K562 (cell line): ENCODE data around the gene VWA2. TPM values are rescaled to one million over a fixed set of nuclear protein-coding genes. Genes with fewer than 3 reads are reported as not detected.

Source experiments
- ATAC-seq: fragments of 200-7000 bp; cut with Tn5 transposase; 3 replicates; pipeline ENCODE4 v1.9.1; 2020; ENCODE audit warnings: moderate library complexity
- BruUV-seq: library from RNA; stranded (reverse); fragments of 400-500 nt; replicated peaks from 2 replicates; lab custom pipeline; 2021; lab: Mats Ljungman, UMichigan
- CTCF ChIA-PET: fragments of 300-600 bp; formaldehyde crosslinking; extraction: SDS; loops from one replicate; lab custom pipeline; 2021; ENCODE audit warnings: low intra/inter-chr PET ratio; lab: Yijun Ruan, JAX
- POLR2A ChIA-PET: fragments of 300-600, 350-650 bp; sonication (Branson Sonifier 250); formaldehyde crosslinking; extraction: SDS; loops from one replicate; lab custom pipeline; 2021; ENCODE audit warnings: antibody characterized with exemption, inconsistent platforms; lab: Yijun Ruan, JAX
- DNase-seq, 4 experiments: peaks; one replicate each; pipeline versions ENCODE4 v3.0.0 to v3.0.0-alpha.2; 2011 to 2018; ENCODE audit warnings: low spot score in 3 of 4, mixed read lengths in 3 of 4; ENCODE audit errors: extremely low read depth in 1 of 4
- FAIRE-seq: peaks from 2 replicates; lab custom pipeline; 2011; peaks lifted over from hg19 to GRCh38; lab: Jason Lieb, UNC
- H2AFZ ChIP-seq: 2 replicates; pipeline ENCODE4 v1.6.0; 2011; ENCODE audit warnings: low read depth, low read length, control low read depth, inconsistent platforms
- H3K27ac ChIP-seq: fragments of 200-600 bp; 3 replicates; pipeline ENCODE4 v1.8.0; 2011; ENCODE audit warnings: low read depth, mild to moderate bottlenecking, control low read depth, inconsistent platforms, low read length, moderate library complexity, mixed read lengths; ENCODE audit errors: extremely low read depth
- H3K27me3 ChIP-seq, 2 experiments: fragments of 300-600 bp in 1 of 2; 2 replicates in 1 of 2; 3 replicates in 1 of 2; pipeline versions ENCODE4 v1.6.0 to v1.8.0; 2011; ENCODE audit warnings: inconsistent platforms in 2 of 2, low read length in 2 of 2, mild to moderate bottlenecking in 1 of 2, mixed read lengths in 1 of 2, moderate library complexity in 1 of 2; ENCODE audit not compliant: control insufficient read depth in 2 of 2, insufficient read depth in 2 of 2
- H3K36me3 ChIP-seq: fragments of 300-600 bp; 3 replicates; pipeline ENCODE4 v1.8.0; 2011; ENCODE audit warnings: mild to moderate bottlenecking, low read length, inconsistent platforms; ENCODE audit not compliant: control insufficient read depth, insufficient read depth
- H3K4me1 ChIP-seq, 2 experiments: fragments of 200-600 bp in 1 of 2; replicated peaks in 1 of 2; 2 replicates in 1 of 2; 3 replicates in 1 of 2; pipeline versions ENCODE4 v1.5.1 to v1.8.0; 2011; ENCODE audit warnings: inconsistent platforms in 2 of 2, low read length in 2 of 2, mild to moderate bottlenecking in 1 of 2, mixed read lengths in 1 of 2, moderate library complexity in 1 of 2; ENCODE audit not compliant: control insufficient read depth in 2 of 2, insufficient read depth in 2 of 2
- H3K4me2 ChIP-seq: 2 replicates; pipeline ENCODE4 v1.6.1; 2011; ENCODE audit warnings: low read length, control low read depth, inconsistent platforms, mixed read lengths; ENCODE audit not compliant: insufficient read depth
- H3K4me3 ChIP-seq: fragments of 200-600 bp; sonication (generic), shearing (Covaris generic); 2 replicates; pipeline ENCODE4 v1.5.1; 2016; ENCODE audit warnings: control low read depth, inconsistent platforms
- H3K79me2 ChIP-seq: fragments of 200-600 bp; 3 replicates; pipeline ENCODE4 v1.8.0; 2011; ENCODE audit warnings: low read length, inconsistent platforms; ENCODE audit not compliant: control insufficient read depth, insufficient read depth
- H3K9ac ChIP-seq, 2 experiments: 2 replicates each; pipeline versions ENCODE4 v1.6.0 to v1.6.1; 2011; ENCODE audit warnings: low read depth in 2 of 2, low read length in 2 of 2, control low read depth in 1 of 2, inconsistent platforms in 1 of 2, mild to moderate bottlenecking in 1 of 2, mixed read lengths in 1 of 2; ENCODE audit not compliant: insufficient read depth in 1 of 2
- H3K9me1 ChIP-seq: one replicate; pipeline ENCODE4 v1.6.0; 2011; ENCODE audit warnings: inconsistent platforms, mild to moderate bottlenecking, low read length, moderate library complexity; ENCODE audit not compliant: control insufficient read depth, insufficient read depth
- H3K9me3 ChIP-seq: replicated peaks from 2 replicates; pipeline ENCODE4 v1.5.1; 2011; ENCODE audit warnings: low read depth, low read length, inconsistent platforms; ENCODE audit not compliant: control insufficient read depth, insufficient read depth
- H4K20me1 ChIP-seq: replicated peaks from 2 replicates; pipeline ENCODE4 v1.6.1; 2011; ENCODE audit warnings: low read length, inconsistent platforms, mixed read lengths; ENCODE audit not compliant: control insufficient read depth, insufficient read depth
- CC2D1A ChIP-seq: fragments of 450-650 bp; IDR thresholded peaks from 2 replicates; pipeline ENCODE4 v1.6.1; 2017; ENCODE audit warnings: mild to moderate bottlenecking
- CTBP1 ChIP-seq: fragments of 450-650 bp; IDR thresholded peaks from 2 replicates; pipeline ENCODE4 v1.6.1; 2016; ENCODE audit warnings: borderline replicate concordance
- HDAC6 ChIP-seq: IDR thresholded peaks from 2 replicates; pipeline ENCODE4 v1.6.1; 2012; ENCODE audit warnings: low read depth, mild to moderate bottlenecking, control low read depth, inconsistent platforms, low read length, moderate library complexity
- KDM2B ChIP-seq: fragments of 250-450 bp; sonication (Bioruptor Pico); IDR thresholded peaks from 2 replicates; pipeline ENCODE4 v1.8.0; 2021; ENCODE audit warnings: mild to moderate bottlenecking, moderate library complexity
- LEF1 ChIP-seq: fragments of 450-650 bp; IDR thresholded peaks from 2 replicates; pipeline ENCODE4 v1.6.1; 2016; ENCODE audit warnings: mild to moderate bottlenecking
- RFX5 ChIP-seq: IDR thresholded peaks from 2 replicates; pipeline ENCODE4 v1.6.1; 2011; ENCODE audit warnings: low read depth, mild to moderate bottlenecking, improper control_type of control experiment, low read length
- TCF3 ChIP-seq: sonication (generic); formaldehyde crosslinking; IDR thresholded peaks from 2 replicates; pipeline ENCODE4 v1.4.0; 2020; ENCODE audit warnings: mild to moderate bottlenecking, missing genetic modification reagents
- ZNF121 ChIP-seq: sonication (generic); formaldehyde crosslinking; conservative IDR thresholded peaks from 2 replicates; pipeline ENCODE4 v1.8.0; 2022; ENCODE audit warnings: missing genetic modification reagents
- ZNF165 ChIP-seq: fragments of 250-450 bp; sonication (Bioruptor Pico); IDR thresholded peaks from 2 replicates; pipeline ENCODE4 v1.4.0; 2020; ENCODE audit warnings: borderline replicate concordance
- ZNF695 ChIP-seq: fragments of 450-650 bp; formaldehyde crosslinking; IDR thresholded peaks from 2 replicates; pipeline ENCODE4 v1.4.0; 2020; ENCODE audit warnings: mild to moderate bottlenecking, moderate library complexity
- ZNF780A ChIP-seq: fragments of 250-450 bp; sonication (Bioruptor Pico); IDR thresholded peaks from 2 replicates; pipeline ENCODE4 v1.5.0; 2021; ENCODE audit warnings: mild to moderate bottlenecking
- ZNF830 ChIP-seq: fragments of 250-450 bp; sonication (Bioruptor Pico); IDR thresholded peaks from 2 replicates; pipeline ENCODE4 v1.5.0; 2021; ENCODE audit warnings: mild to moderate bottlenecking
- in situ Hi-C: fragments of 300-500 bp; cut with MboI; formaldehyde crosslinking; loops from 4 replicates; pipeline ENCODE4 v1.15.0; 2018; ENCODE audit warnings: inconsistent platforms, mixed read lengths
- intact Hi-C: fragments of 100-400 bp; cut with micrococcal nuclease; formaldehyde crosslinking; loops from 2 replicates; pipeline ENCODE4 v1.14.2; 2022
- polyA plus RNA-seq, 8 experiments: library from polyadenylated mRNA; depleted of rRNA in 4 of 8; stranded (reverse) in 5 of 8; unstranded in 3 of 8; fragments of >200 nt; fragmentation: Nextera tagmentation in 2 of 8; fragmentation: Illumina TruSeq in 1 of 8; extraction: Ambion mirVana in 2 of 8; extraction: Trizol in 1 of 8; gene quantifications; 2 replicates each; pipeline versions ENCODE4 v1.2.1 to v1.2.3, GENCODE V29; 2011 to 2014; ENCODE audit warnings: inconsistent platforms in 1 of 8, missing spikeins in 1 of 8
- total RNA-seq, 7 experiments: library from RNA; depleted of rRNA in 6 of 7; stranded (reverse); fragments of >200 nt in 6 of 7; fragmentation: Illumina TruSeq in 2 of 7; extraction: Trizol in 2 of 7; gene quantifications; 2 replicates each; pipeline versions ENCODE4 v1.2.1 to v1.2.3, GENCODE V29; 2011 to 2021; ENCODE audit warnings: low replicate concordance in 1 of 7
- TF ChIP-seq, protein P1 (sequence below): fragments of 250-450 bp; sonication (Bioruptor Pico); IDR thresholded peaks from 2 replicates; pipeline ENCODE4 v1.8.0; 2021; ENCODE audit warnings: borderline replicate concordance, mild to moderate bottlenecking, moderate library complexity; ENCODE audit not compliant: poor library complexity, severe bottlenecking
- TF ChIP-seq, protein P2 (sequence below): sonication (generic); formaldehyde crosslinking; IDR thresholded peaks from 2 replicates; pipeline ENCODE4 v1.8.1; 2023; ENCODE audit warnings: mild to moderate bottlenecking, missing genetic modification reagents, moderate library complexity
- TF ChIP-seq, protein P3 (sequence below): sonication (generic); formaldehyde crosslinking; IDR thresholded peaks from 2 replicates; pipeline ENCODE4 v1.8.0; 2022; ENCODE audit warnings: missing genetic modification reagents, mild to moderate bottlenecking, moderate library complexity, borderline replicate concordance
- TF ChIP-seq, protein P4 (sequence below): fragments of 250-450 bp; sonication (Bioruptor Pico); IDR thresholded peaks from 2 replicates; pipeline ENCODE4 v1.5.0; 2021; ENCODE audit warnings: mild to moderate bottlenecking, moderate library complexity
- TF ChIP-seq, protein P5 (sequence below): fragments of 250-450 bp; sonication (Bioruptor Pico); IDR thresholded peaks from 2 replicates; pipeline ENCODE4 v1.8.0; 2022; ENCODE audit warnings: moderate library complexity, mild to moderate bottlenecking, inconsistent platforms

Gene VWA2
- total and polyA plus RNA-seq, 9 of the 15 experiments (the other 6 are each of a cell fraction or from before 2014, with no cell fraction given), result not detected

DNA sequence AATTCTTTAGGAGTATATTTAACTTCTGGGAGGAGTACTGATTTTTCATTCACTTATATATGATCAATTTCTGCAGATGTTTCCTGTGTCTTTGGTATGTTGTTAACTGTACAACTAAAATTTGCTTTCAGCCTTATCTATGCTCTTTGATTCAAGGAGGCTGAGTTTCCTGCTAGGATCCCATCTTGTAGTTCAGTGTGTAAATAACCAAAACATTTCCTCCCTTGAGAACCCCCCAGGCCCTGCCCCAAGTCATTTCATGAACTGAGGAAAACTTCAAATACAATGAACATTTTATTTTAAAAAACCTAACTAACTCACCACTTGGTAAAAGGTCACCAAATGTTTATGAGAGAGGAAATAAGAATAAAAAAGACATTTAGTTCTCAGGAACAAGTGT, 55.5 kb downstream of the VWA2 start:
- intact Hi-C loops (no loop called here), in situ Hi-C loops (no loop called here)
- Histone ChIP-seq H3K4me2 (no peak overlapping the region), H3K36me3 (no peaks in the 10 kb centered on the region), H3K27ac (no peak overlapping the region), H3K79me2 (no peaks in the 10 kb centered on the region), H2AFZ (no peak overlapping the region), H3K9ac (no peak overlapping the region), H3K4me1 (no peaks in the 10 kb centered on the region), H3K9me1 (no peaks in the 10 kb centered on the region), H3K9me3 (no peaks in the 10 kb centered on the region), H4K20me1 (no peaks in the 10 kb centered on the region), H3K27me3 (peaks cover 0 to 7% of the 10 kb centered on the region in 2 experiments; a peak in 2 of 5 replicates), H3K4me3 (no peak overlapping the region)
- FAIRE-seq, result no peak
- no peak for ATAC-seq
- no peak for DNase-seq
- BruUV-seq, result no TSS peak
- TF ChIP-seq CC2D1A (no peak), ZNF165 (CRISPR knock-in tag) (no peak), ZNF780A (no peak), RFX5 (no peak), ZNF695 (no peak), ZNF830 (CRISPR knock-in tag) (no peak), TCF3 (no peak), LEF1 (no peak), ZNF121 (CRISPR knock-in tag) (no peak), CTBP1 (no peak), HDAC6 (no peak), KDM2B (CRISPR knock-in tag) (no peak)
- TF ChIP-seq, protein P1, sequence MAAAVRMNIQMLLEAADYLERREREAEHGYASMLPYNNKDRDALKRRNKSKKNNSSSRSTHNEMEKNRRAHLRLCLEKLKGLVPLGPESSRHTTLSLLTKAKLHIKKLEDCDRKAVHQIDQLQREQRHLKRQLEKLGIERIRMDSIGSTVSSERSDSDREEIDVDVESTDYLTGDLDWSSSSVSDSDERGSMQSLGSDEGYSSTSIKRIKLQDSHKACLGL, result no peak
- TF ChIP-seq, protein P2, sequence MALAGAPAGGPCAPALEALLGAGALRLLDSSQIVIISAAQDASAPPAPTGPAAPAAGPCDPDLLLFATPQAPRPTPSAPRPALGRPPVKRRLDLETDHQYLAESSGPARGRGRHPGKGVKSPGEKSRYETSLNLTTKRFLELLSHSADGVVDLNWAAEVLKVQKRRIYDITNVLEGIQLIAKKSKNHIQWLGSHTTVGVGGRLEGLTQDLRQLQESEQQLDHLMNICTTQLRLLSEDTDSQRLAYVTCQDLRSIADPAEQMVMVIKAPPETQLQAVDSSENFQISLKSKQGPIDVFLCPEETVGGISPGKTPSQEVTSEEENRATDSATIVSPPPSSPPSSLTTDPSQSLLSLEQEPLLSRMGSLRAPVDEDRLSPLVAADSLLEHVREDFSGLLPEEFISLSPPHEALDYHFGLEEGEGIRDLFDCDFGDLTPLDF, result no peak
- TF ChIP-seq, protein P3, sequence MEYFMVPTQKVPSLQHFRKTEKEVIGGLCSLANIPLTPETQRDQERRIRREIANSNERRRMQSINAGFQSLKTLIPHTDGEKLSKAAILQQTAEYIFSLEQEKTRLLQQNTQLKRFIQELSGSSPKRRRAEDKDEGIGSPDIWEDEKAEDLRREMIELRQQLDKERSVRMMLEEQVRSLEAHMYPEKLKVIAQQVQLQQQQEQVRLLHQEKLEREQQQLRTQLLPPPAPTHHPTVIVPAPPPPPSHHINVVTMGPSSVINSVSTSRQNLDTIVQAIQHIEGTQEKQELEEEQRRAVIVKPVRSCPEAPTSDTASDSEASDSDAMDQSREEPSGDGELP (CRISPR knock-in tag), result no peak
- TF ChIP-seq, protein P4, sequence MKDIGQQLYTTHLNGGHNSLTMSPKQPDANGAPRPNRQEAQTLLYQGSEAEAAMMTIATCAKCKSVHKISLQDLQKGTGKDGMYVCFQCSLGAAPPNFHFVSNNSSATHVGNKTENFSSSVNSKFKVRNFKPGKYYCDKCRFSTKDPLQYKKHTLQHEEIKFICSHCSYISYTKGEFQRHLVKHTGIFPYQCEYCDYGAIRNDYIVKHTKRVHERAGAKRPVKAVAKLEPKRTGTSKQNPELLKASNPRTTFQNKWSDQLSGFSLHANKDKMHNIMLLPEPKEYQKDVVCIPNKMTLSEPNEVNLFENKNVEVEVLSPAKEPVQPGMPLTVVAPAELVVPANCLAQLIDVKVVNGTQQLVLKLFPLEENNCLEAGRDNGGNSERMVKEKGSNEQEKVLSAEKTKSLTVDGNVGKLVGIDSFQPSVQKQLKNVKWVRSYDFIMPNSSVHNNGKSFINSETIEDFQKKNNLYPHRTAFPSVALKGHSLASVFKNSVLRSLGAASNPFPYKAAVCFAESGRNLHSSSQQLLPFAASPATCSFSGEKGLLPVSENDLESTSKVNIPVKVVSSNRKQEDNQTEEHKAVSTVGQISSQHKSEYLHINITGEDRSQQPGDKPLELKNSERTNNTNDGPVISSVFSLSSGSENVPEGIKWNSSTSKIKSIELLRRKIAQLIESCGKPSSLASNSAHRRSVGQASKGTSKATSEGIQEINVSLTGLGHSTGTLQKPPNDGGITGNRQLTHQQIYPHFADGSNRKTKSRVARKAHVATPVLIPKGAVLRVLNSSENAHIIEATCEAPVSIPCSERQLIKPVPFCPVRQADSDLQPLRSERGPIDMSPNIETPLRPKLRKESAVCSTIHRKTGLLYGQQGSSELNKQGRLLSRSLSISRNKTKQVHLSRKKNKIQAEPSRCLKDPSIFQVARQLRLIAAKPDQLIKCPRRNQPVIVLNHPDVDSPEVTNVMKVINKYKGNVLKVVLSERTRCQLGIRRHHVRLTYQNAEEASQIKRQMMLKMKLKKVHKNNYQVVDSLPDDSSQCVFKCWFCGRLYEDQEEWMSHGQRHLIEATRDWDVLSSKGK, result no peak
- TF ChIP-seq, protein P5, sequence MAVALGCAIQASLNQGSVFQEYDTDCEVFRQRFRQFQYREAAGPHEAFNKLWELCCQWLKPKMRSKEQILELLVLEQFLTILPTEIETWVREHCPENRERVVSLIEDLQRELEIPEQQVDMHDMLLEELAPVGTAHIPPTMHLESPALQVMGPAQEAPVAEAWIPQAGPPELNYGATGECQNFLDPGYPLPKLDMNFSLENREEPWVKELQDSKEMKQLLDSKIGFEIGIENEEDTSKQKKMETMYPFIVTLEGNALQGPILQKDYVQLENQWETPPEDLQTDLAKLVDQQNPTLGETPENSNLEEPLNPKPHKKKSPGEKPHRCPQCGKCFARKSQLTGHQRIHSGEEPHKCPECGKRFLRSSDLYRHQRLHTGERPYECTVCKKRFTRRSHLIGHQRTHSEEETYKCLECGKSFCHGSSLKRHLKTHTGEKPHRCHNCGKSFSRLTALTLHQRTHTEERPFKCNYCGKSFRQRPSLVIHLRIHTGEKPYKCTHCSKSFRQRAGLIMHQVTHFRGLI (CRISPR knock-in tag), result no peak
- ChIA-PET POLR2A (no interaction called here), CTCF (no interaction called here)
